IMR-90 (cell line): ENCODE measurements around the gene AUTS2. TPM values are rescaled to one million over a fixed set of nuclear protein-coding genes. Genes with fewer than 3 reads are reported as not detected.

Source experiments
- ATAC-seq: fragments of 200-7000 bp; cut with Tn5 transposase; 2 replicates; pipeline ENCODE4 v1.9.1; 2020; ENCODE audit warnings: low read depth, mild to moderate bottlenecking, moderate library complexity
- BruUV-seq: library from RNA; stranded (reverse); fragments of 400-500 nt; replicated peaks from 2 replicates; lab custom pipeline; 2021; lab: Mats Ljungman, UMichigan
- CTCF ChIA-PET: fragments of 300-600 bp; formaldehyde crosslinking; extraction: SDS; loops from one replicate; lab custom pipeline; 2021; ENCODE audit warnings: antibody characterized with exemption; lab: Yijun Ruan, JAX
- POLR2A ChIA-PET: fragments of 300-600 bp; sonication (Branson Sonifier 250); formaldehyde crosslinking; loops from one replicate; lab custom pipeline; 2022; ENCODE audit warnings: antibody characterized with exemption; ENCODE audit not compliant: unreplicated experiment; lab: Charles Lee
- DNase-seq: peaks from one replicate; pipeline ENCODE4 v3.0.0; 2013
- H2AFZ ChIP-seq: replicated peaks from 2 replicates; pipeline ENCODE3; 2013; ENCODE audit warnings: low read length, mild to moderate bottlenecking; ENCODE audit not compliant: poor library complexity
- H2AK5ac ChIP-seq: 2 replicates; pipeline ENCODE4 v1.6.1; 2013; ENCODE audit warnings: low read depth, low read length, inconsistent platforms
- H2AK9ac ChIP-seq: replicated peaks from 2 replicates; pipeline ENCODE3; 2013; ENCODE audit warnings: mild to moderate bottlenecking, low read depth, low read length, moderate library complexity; ENCODE audit not compliant: poor library complexity
- H2BK120ac ChIP-seq: 2 replicates; pipeline ENCODE4 v1.6.1; 2013; ENCODE audit warnings: low read depth, low read length, inconsistent platforms
- H2BK15ac ChIP-seq: 3 replicates; pipeline ENCODE4 v1.6.1; 2013; ENCODE audit warnings: low read depth, low read length, inconsistent platforms
- H2BK20ac ChIP-seq: 2 replicates; pipeline ENCODE4 v1.6.1; 2013; ENCODE audit warnings: low read depth, mild to moderate bottlenecking, inconsistent platforms, low read length, moderate library complexity
- H2BK5ac ChIP-seq: 2 replicates; pipeline ENCODE4 v1.6.1; 2013; ENCODE audit warnings: mild to moderate bottlenecking, low read depth, low read length, inconsistent platforms; ENCODE audit not compliant: poor library complexity, severe bottlenecking
- H3K14ac ChIP-seq: replicated peaks from 2 replicates; pipeline ENCODE4 v1.6.1; 2013; ENCODE audit warnings: low read depth, low read length, inconsistent platforms
- H3K18ac ChIP-seq: 2 replicates; pipeline ENCODE4 v1.6.1; 2013; ENCODE audit warnings: low read depth, low read length, control low read depth
- H3K23ac ChIP-seq: 2 replicates; pipeline ENCODE4 v1.6.1; 2013; ENCODE audit warnings: low read depth, low read length, inconsistent platforms
- H3K27ac ChIP-seq: 2 replicates; pipeline ENCODE4 v1.5.1; 2013; ENCODE audit warnings: mild to moderate bottlenecking, control low read depth, low read length; ENCODE audit not compliant: insufficient read depth
- H3K27me3 ChIP-seq: 2 replicates; pipeline ENCODE4 v1.6.1; 2013; ENCODE audit warnings: low read length; ENCODE audit not compliant: control insufficient read depth, insufficient read depth
- H3K36me3 ChIP-seq: 2 replicates; pipeline ENCODE4 v1.6.1; 2013; ENCODE audit warnings: low read length, mixed read lengths; ENCODE audit not compliant: control insufficient read depth, insufficient read depth
- H3K4ac ChIP-seq: 2 replicates; pipeline ENCODE4 v1.6.1; 2013; ENCODE audit warnings: low read depth, low read length, inconsistent platforms
- H3K4me1 ChIP-seq: 2 replicates; pipeline ENCODE4 v1.6.1; 2013; ENCODE audit warnings: low read length, mixed read lengths; ENCODE audit not compliant: control insufficient read depth, insufficient read depth
- H3K4me2 ChIP-seq: 2 replicates; pipeline ENCODE4 v1.6.1; 2013; ENCODE audit warnings: low read depth, mild to moderate bottlenecking, control low read depth, low read length, moderate library complexity
- H3K4me3 ChIP-seq: 2 replicates; pipeline ENCODE4 v1.5.1; 2013; ENCODE audit warnings: low read depth, mild to moderate bottlenecking, control low read depth, low read length, moderate library complexity; ENCODE audit not compliant: insufficient read depth
- H3K56ac ChIP-seq: 2 replicates; pipeline ENCODE4 v1.6.1; 2013; ENCODE audit warnings: low read length, inconsistent platforms; ENCODE audit not compliant: insufficient read depth; ENCODE audit errors: extremely low read depth
- H3K79me1 ChIP-seq, 2 experiments: 2 replicates each; pipeline ENCODE4 v1.6.1; 2013; ENCODE audit warnings: low read length in 2 of 2, inconsistent platforms in 1 of 2, low read depth in 1 of 2
- H3K9ac ChIP-seq: 2 replicates; pipeline ENCODE4 v1.6.1; 2013; ENCODE audit warnings: low read depth, low read length, control low read depth
- H3K9me1 ChIP-seq: 2 replicates; pipeline ENCODE4 v1.6.1; 2013; ENCODE audit warnings: low read length, inconsistent platforms; ENCODE audit not compliant: insufficient read depth
- H3K9me3 ChIP-seq: 2 replicates; pipeline ENCODE4 v1.6.1; 2013; ENCODE audit warnings: low read length; ENCODE audit not compliant: control insufficient read depth, insufficient read depth
- H4K20me1 ChIP-seq: 2 replicates; pipeline ENCODE4 v1.6.1; 2013; ENCODE audit warnings: low read length, inconsistent platforms; ENCODE audit not compliant: insufficient read depth
- H4K5ac ChIP-seq: 2 replicates; pipeline ENCODE4 v1.6.1; 2013; ENCODE audit warnings: mild to moderate bottlenecking, low read depth, low read length, control low read depth
- H4K8ac ChIP-seq, 2 experiments: 2 replicates each; pipeline ENCODE4 v1.6.1; 2013; ENCODE audit warnings: low read depth in 2 of 2, low read length in 2 of 2, control low read depth in 1 of 2, inconsistent platforms in 1 of 2
- H4K91ac ChIP-seq: 2 replicates; pipeline ENCODE4 v1.6.1; 2013; ENCODE audit warnings: low read depth, low read length, inconsistent platforms; ENCODE audit not compliant: insufficient read depth
- MAZ ChIP-seq: IDR thresholded peaks from 2 replicates; pipeline ENCODE4 v1.6.1; 2012; ENCODE audit warnings: low read depth, mild to moderate bottlenecking, low read length, improper control_type of control experiment, moderate library complexity, borderline replicate concordance
- RCOR1 ChIP-seq: IDR thresholded peaks from 2 replicates; pipeline ENCODE4 v1.6.1; 2012; ENCODE audit warnings: mild to moderate bottlenecking, low read length, improper control_type of control experiment; ENCODE audit not compliant: insufficient replicate concordance
- WGBS, 2 experiments: methylation state at CpG; one replicate each; pipeline versions ENCODE4 v1.1.5 to v1.1.7; 2013; ENCODE audit warnings: missing lambda C conversion rate in 2 of 2; ENCODE audit not compliant: insufficient read length in 1 of 2; ENCODE audit errors: extremely low coverage in 2 of 2; 5-methylcytosine and 5-hydroxymethylcytosine counted together
- dilution Hi-C: fragments of 300-500 bp; cut with HindIII; formaldehyde crosslinking; loops from one replicate; pipeline ENCODE4 v1.14.3; 2018; ENCODE audit warnings: low sequenced_read_pairs; ENCODE audit not compliant: unreplicated experiment
- in situ Hi-C: fragments of 300-500 bp; cut with MboI; formaldehyde crosslinking; loops from 3 replicates; pipeline ENCODE4 v1.14.3; 2019; ENCODE audit warnings: low sequenced_read_pairs, inconsistent platforms, mixed read lengths
- intact Hi-C: fragments of 100-400 bp; cut with micrococcal nuclease; formaldehyde crosslinking; loops from 2 replicates; pipeline ENCODE4 v1.10.0; 2022
- polyA plus RNA-seq, 3 experiments: library from polyadenylated mRNA; depleted of rRNA; stranded (reverse); fragments of >200 nt; gene quantifications; 2 replicates each; pipeline ENCODE4 v1.2.3, GENCODE V29; 2012; ENCODE audit warnings: low replicate concordance in 1 of 3
- total RNA-seq: library from RNA; depleted of rRNA; stranded (reverse); fragments of >200 nt; gene quantifications from 2 replicates; pipeline ENCODE4 v1.2.3, GENCODE V29; 2012

Gene AUTS2
- total and polyA plus RNA-seq, 2 of the 4 experiments (the other 2 are of a cell fraction) = 0.90 to 3.0 TPM

- Histone ChIP-seq H3K4me3 (no peak overlapping the region), H3K4me2 (no peak overlapping the region), H3K4ac (no peak overlapping the region), H2BK120ac (no peak overlapping the region), H3K79me1 (no peaks in the 10 kb centered on the region), H3K4me1 (no peaks in the 10 kb centered on the region), H2AK9ac (no peak overlapping the region), H3K9me1 (no peaks in the 10 kb centered on the region), H4K20me1 (no peaks in the 10 kb centered on the region), H3K23ac (no peak overlapping the region), H4K8ac (no peak overlapping the region), H2AK5ac (no peak overlapping the region), H2BK5ac (no peak overlapping the region), H4K91ac (no peak overlapping the region), H4K5ac (no peak overlapping the region), H2BK20ac (no peak overlapping the region), H3K27ac (no peak overlapping the region), H3K56ac (no peak overlapping the region), H2BK15ac (no peak overlapping the region), H3K27me3 (no peaks in the 10 kb centered on the region), H3K9me3 (no peaks in the 10 kb centered on the region; the same call in 1 of the 2 replicates), H3K14ac (no peak overlapping the region), H3K36me3 (no peaks in the 10 kb centered on the region), H3K18ac (no peak overlapping the region), H2AFZ (no peak overlapping the region), H3K9ac (no peak overlapping the region)
- DNase-seq = no peak
- intact Hi-C loops (no loop called here), dilution Hi-C loops (no loop called here), in situ Hi-C loops (no loop called here)
- ATAC-seq = no peak
- ChIA-PET POLR2A (no interaction called here), CTCF (no interaction called here)
- BruUV-seq = no TSS peak
- WGBS, 2 experiments = no CpG with 5 or more reads among the region's 5 CpGs
- TF ChIP-seq MAZ (no peak), RCOR1 (no peak)
Observed at GRCh38 chr7:69817841-69818635, 219.8 kb downstream of the AUTS2 start.
